Activated CD8-positive, alpha-beta memory T cell treated with anti-CD3 and anti-CD28 coated beads for 48 hours (primary cell): ENCODE measurements around the gene CCDC3.

Experiments
- DNase-seq, 3 experiments: peaks; one replicate each; pipeline ENCODE4 v3.0.0-alpha.2; 2020; ENCODE audit warnings: low read depth in 2 of 3, low spot score in 2 of 3

CCDC3 gene

GRCh38 chr10:12925845-12926244 is 75.7 kb downstream of the CCDC3 start:
- DNase-seq, result no peak

GRCh38 chr10:12924911-12925310 is 76.6 kb downstream of the CCDC3 start:
- no peak for DNase-seq

GRCh38 chr10:12922117-12922900 is 79.2 kb downstream of the CCDC3 start:
- DNase-seq, result no peak

- DNase-seq, result no peak
These were observed 80.3 kb downstream of the CCDC3 start for GRCh38 chr10:12921163-12921562.

- no peak for DNase-seq
These were observed 81.9 kb downstream of the CCDC3 start for GRCh38 chr10:12919574-12919973.

GRCh38 chr10:12916587-12916986 is 84.9 kb downstream of the CCDC3 start:
- DNase-seq, result no peak

- DNase-seq, result no peak
These were observed 85.8 kb downstream of the CCDC3 start for GRCh38 chr10:12915637-12916168.

GRCh38 chr10:12914111-12914510 is 87.4 kb downstream of the CCDC3 start:
- no peak for DNase-seq

GRCh38 chr10:12911795-12912194 is 89.7 kb downstream of the CCDC3 start:
- no peak for DNase-seq

GRCh38 chr10:12910835-12911234 is 90.7 kb downstream of the CCDC3 start:
- no peak for DNase-seq

- DNase-seq, result no peak
These were observed 91.7 kb downstream of the CCDC3 start for GRCh38 chr10:12909836-12910185.

GRCh38 chr10:12909182-12909835 is 92.2 kb downstream of the CCDC3 start:
- DNase-seq, result no peak

- no peak for DNase-seq
These were observed 92.7 kb downstream of the CCDC3 start for GRCh38 chr10:12908773-12909172.

- DNase-seq, result no peak
These were observed 93.9 kb downstream of the CCDC3 start for GRCh38 chr10:12907656-12908055.

- DNase-seq, result no peak
These were observed 95.4 kb downstream of the CCDC3 start for GRCh38 chr10:12906051-12906541.

GRCh38 chr10:12905067-12905466 is 96.4 kb downstream of the CCDC3 start:
- no peak for DNase-seq

GRCh38 chr10:12902851-12903358 is 98.6 kb downstream of the CCDC3 start:
- DNase-seq, result no peak

GRCh38 chr10:12902135-12902572 is 99.4 kb downstream of the CCDC3 start:
- DNase-seq, result peak in 2 of 3 experiments; percentile 10 to 27

- DNase-seq, result no peak
These were observed 102.0 kb downstream of the CCDC3 start for GRCh38 chr10:12899546-12899945.

GRCh38 chr10:12898271-12898670 is 103.2 kb downstream of the CCDC3 start:
- no peak for DNase-seq

- DNase-seq, result no peak
These were observed 104.2 kb downstream of the CCDC3 start for GRCh38 chr10:12897278-12897677.

GRCh38 chr10:12896251-12896650 is 105.3 kb downstream of the CCDC3 start:
- no peak for DNase-seq
